SK-N-SH (cell line): ENCODE data around the gene SLC35B4. TPM values are rescaled to one million over a fixed set of nuclear protein-coding genes. Genes with fewer than 3 reads are reported as not detected.
A peak's percentile ranks its signal among the peaks of the same experiment; 100 is the strongest.

ENCODE experiments used
- CTCF ChIA-PET: fragments of 300-600, 350-600 bp; formaldehyde crosslinking; extraction: SDS; loops from one replicate; lab custom pipeline; 2021; lab: Yijun Ruan, JAX
- POLR2A ChIA-PET: fragments of 350-600 bp; sonication (Branson Sonifier 250); formaldehyde crosslinking; extraction: SDS; loops from one replicate; lab custom pipeline; 2020; ENCODE audit warnings: antibody characterized with exemption, inconsistent platforms; lab: Yijun Ruan, JAX
- DNase-seq: peaks from one replicate; pipeline ENCODE4 v3.0.0; 2012
- H2AFZ ChIP-seq: fragments of 200-600 bp; sonication (generic); 2 replicates; pipeline ENCODE4 v1.8.1; 2016; ENCODE audit warnings: antibody characterized with exemption, mild to moderate bottlenecking, low read depth
- H3F3A ChIP-seq: fragments of 200-600 bp; sonication (generic); replicated peaks from 2 replicates; pipeline ENCODE3; 2016; ENCODE audit warnings: antibody characterized with exemption, mild to moderate bottlenecking; ENCODE audit not compliant: insufficient read depth
- H3K27ac ChIP-seq, 2 experiments: fragments of 200-500 bp in 1 of 2; fragments of 200-600 bp in 1 of 2; sonication (Bioruptor generic) in 1 of 2; sonication (generic), shearing (Covaris generic) in 1 of 2; 2 replicates each; pipeline versions ENCODE4 v1.5.1 to v1.6.1; 2014 to 2016; ENCODE audit warnings: low read depth in 2 of 2, inconsistent platforms in 1 of 2, low read length in 1 of 2, mild to moderate bottlenecking in 1 of 2, mixed read lengths in 1 of 2
- H3K27me3 ChIP-seq: fragments of 200-600 bp; sonication (generic), shearing (Covaris generic); 2 replicates; pipeline ENCODE4 v1.6.1; 2016; ENCODE audit warnings: mixed run types; ENCODE audit not compliant: insufficient read depth
- H3K36me3 ChIP-seq, 2 experiments: fragments of 200-500 bp in 1 of 2; fragments of 200-600 bp in 1 of 2; sonication (Bioruptor generic) in 1 of 2; sonication (generic) in 1 of 2; replicated peaks in 1 of 2; 2 replicates each; pipeline versions ENCODE3 to v1.5.1; 2014 to 2016; ENCODE audit warnings: low read length in 1 of 2, mild to moderate bottlenecking in 1 of 2; ENCODE audit not compliant: insufficient read depth in 2 of 2, control insufficient read depth in 1 of 2
- H3K4me1 ChIP-seq, 2 experiments: fragments of 200-500 bp in 1 of 2; fragments of 200-600 bp in 1 of 2; sonication (Bioruptor generic) in 1 of 2; sonication (generic), shearing (Covaris generic) in 1 of 2; 2 replicates each; pipeline versions ENCODE4 v1.5.1 to v1.6.1; 2014 to 2016; ENCODE audit warnings: low read depth in 1 of 2, low read length in 1 of 2, mixed run types in 1 of 2; ENCODE audit not compliant: insufficient read depth in 2 of 2, control insufficient read depth in 1 of 2
- H3K4me2 ChIP-seq: fragments of 200-600 bp; sonication (generic), shearing (Covaris generic); 2 replicates; pipeline ENCODE4 v1.6.1; 2017; ENCODE audit warnings: mixed run types
- H3K4me3 ChIP-seq, 2 experiments: fragments of 200-500 bp in 1 of 2; fragments of 200-600 bp in 1 of 2; sonication (Bioruptor generic) in 1 of 2; sonication (generic), shearing (Covaris generic) in 1 of 2; 2 replicates each; pipeline versions ENCODE4 v1.5.1 to v1.8.1; 2014 to 2016; ENCODE audit warnings: low read depth in 2 of 2, inconsistent platforms in 1 of 2, low read length in 1 of 2, mild to moderate bottlenecking in 1 of 2, mixed read lengths in 1 of 2, moderate library complexity in 1 of 2
- H3K79me2 ChIP-seq: fragments of 200-600 bp; sonication (generic); 2 replicates; pipeline ENCODE4 v1.8.1; 2017; ENCODE audit warnings: mild to moderate bottlenecking; ENCODE audit not compliant: insufficient read depth
- H3K9ac ChIP-seq: fragments of 200-600 bp; sonication (generic); 2 replicates; pipeline ENCODE4 v1.6.1; 2017; ENCODE audit warnings: mixed run types
- H3K9me2 ChIP-seq: fragments of 200-600 bp; sonication (generic); 2 replicates; pipeline ENCODE4 v1.6.1; 2017; ENCODE audit warnings: mixed run types
- H3K9me3 ChIP-seq: fragments of 200-600 bp; sonication (generic); 2 replicates; pipeline ENCODE4 v1.6.1; 2017; ENCODE audit warnings: mixed run types, mild to moderate bottlenecking, moderate library complexity
- H4K20me1 ChIP-seq: fragments of 200-600 bp; sonication (generic); 2 replicates; pipeline ENCODE4 v1.6.1; 2017; ENCODE audit warnings: mild to moderate bottlenecking, mixed run types; ENCODE audit not compliant: insufficient read depth
- FOSL2 ChIP-seq: IDR thresholded peaks from 2 replicates; pipeline ENCODE4 v1.4.0; 2012; ENCODE audit warnings: low read depth, mild to moderate bottlenecking, moderate library complexity, borderline replicate concordance
- GATA2 ChIP-seq: sonication (generic); formaldehyde crosslinking; IDR thresholded peaks from 2 replicates; pipeline ENCODE4 v1.5.0; 2020; ENCODE audit warnings: mild to moderate bottlenecking, missing genetic modification reagents
- JUND ChIP-seq: IDR thresholded peaks from 2 replicates; pipeline ENCODE4 v1.4.0; 2012
- NFIC ChIP-seq: IDR thresholded peaks from 2 replicates; pipeline ENCODE4 v1.4.0; 2012; ENCODE audit warnings: borderline replicate concordance
- WGBS: methylation state at CpG from one replicate; pipeline ENCODE4 v1.1.6; 2017; ENCODE audit warnings: low lambda C conversion rate; 5-methylcytosine and 5-hydroxymethylcytosine counted together
- polyA plus RNA-seq, 3 experiments: library from polyadenylated mRNA; depleted of rRNA; stranded (reverse); fragments of >200 nt; gene quantifications; 2 replicates each; pipeline ENCODE4 v1.2.3, GENCODE V29; 2012
- TF ChIP-seq, protein P1 (sequence below): fragments of 200-600 bp; sonication (generic); IDR thresholded peaks from 2 replicates; pipeline ENCODE4 v1.6.1; 2017; ENCODE audit warnings: antibody characterized with exemption, mild to moderate bottlenecking, moderate library complexity
- TF ChIP-seq, protein P2 (sequence below): IDR thresholded peaks from 2 replicates; pipeline ENCODE4 v1.4.0; 2012; ENCODE audit warnings: low read depth, borderline replicate concordance
- TF ChIP-seq, protein P3 (sequence below): IDR thresholded peaks from 2 replicates; pipeline ENCODE4 v1.4.0; 2012; ENCODE audit warnings: low read depth, borderline replicate concordance

Gene SLC35B4
- polyA plus RNA-seq, 1 of the 3 experiments (the other 2 are of a cell fraction): 19.3 TPM

DNA sequence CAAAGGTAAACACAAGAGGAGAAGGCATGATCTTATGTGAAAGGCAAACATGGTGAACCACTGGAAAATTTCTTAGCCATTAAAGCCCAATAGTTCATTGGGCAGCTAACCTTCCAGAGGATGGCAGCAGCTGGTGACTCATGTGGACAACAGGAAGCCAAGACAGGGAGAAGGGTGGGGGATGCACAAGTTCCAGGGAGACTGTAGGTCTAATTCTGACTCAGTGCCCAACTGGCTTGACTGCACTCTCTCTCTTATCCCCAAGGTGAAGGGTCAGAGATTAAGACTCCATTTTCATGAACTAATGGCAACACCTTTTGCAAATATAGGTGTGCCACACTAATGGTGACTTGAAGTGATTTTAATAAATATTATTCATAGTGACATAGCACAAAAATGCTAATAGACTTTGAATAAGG is 47.9 kb upstream of the SLC35B4 start:
- no peaks in the 10 kb centered on the region for H3K27me3 ChIP-seq
- no peaks in the 10 kb centered on the region for H3K9me2 ChIP-seq
- H3K36me3 ChIP-seq: no peaks in the 10 kb centered on the region
- CTCF ChIA-PET: interaction anchor here (1.3 to 2.4 kb wide), 3 partner anchors 10 to 68 kb away, joined by 4 to 7 read pairs (median 6); partner anchors contain the start of gene SLC35B4
- no peak overlapping the region for H3K9ac ChIP-seq
- peak overlapping the region; percentile 22 for H3K4me2 ChIP-seq
- H4K20me1 ChIP-seq: no peaks in the 10 kb centered on the region
- H3F3A ChIP-seq: peaks cover 17% of the 10 kb centered on the region
- H3K27ac ChIP-seq: no peak overlapping the region
- H3K4me1 ChIP-seq: peaks cover 13 to 18% of the 10 kb centered on the region in 2 experiments
- no peak for DNase-seq
- no peaks in the 10 kb centered on the region for H3K79me2 ChIP-seq
- POLR2A ChIA-PET: no interaction called here
- H2AFZ ChIP-seq: peak overlapping the region; percentile 33; the same call in 1 of the 2 replicates
- H3K4me3 ChIP-seq: no peak overlapping the region
- H3K9me3 ChIP-seq: no peaks in the 10 kb centered on the region
- peak; percentile 69; the same call in 1 of the 2 replicates for TF ChIP-seq FOSL2
- peak; percentile 31; the same call in 1 of the 2 replicates for TF ChIP-seq JUND
- TF ChIP-seq, protein P1, sequence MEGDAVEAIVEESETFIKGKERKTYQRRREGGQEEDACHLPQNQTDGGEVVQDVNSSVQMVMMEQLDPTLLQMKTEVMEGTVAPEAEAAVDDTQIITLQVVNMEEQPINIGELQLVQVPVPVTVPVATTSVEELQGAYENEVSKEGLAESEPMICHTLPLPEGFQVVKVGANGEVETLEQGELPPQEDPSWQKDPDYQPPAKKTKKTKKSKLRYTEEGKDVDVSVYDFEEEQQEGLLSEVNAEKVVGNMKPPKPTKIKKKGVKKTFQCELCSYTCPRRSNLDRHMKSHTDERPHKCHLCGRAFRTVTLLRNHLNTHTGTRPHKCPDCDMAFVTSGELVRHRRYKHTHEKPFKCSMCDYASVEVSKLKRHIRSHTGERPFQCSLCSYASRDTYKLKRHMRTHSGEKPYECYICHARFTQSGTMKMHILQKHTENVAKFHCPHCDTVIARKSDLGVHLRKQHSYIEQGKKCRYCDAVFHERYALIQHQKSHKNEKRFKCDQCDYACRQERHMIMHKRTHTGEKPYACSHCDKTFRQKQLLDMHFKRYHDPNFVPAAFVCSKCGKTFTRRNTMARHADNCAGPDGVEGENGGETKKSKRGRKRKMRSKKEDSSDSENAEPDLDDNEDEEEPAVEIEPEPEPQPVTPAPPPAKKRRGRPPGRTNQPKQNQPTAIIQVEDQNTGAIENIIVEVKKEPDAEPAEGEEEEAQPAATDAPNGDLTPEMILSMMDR: no peak
- TF ChIP-seq NFIC: 0 out of 2 replicates have a peak, but pooled peaks have one; percentile 23

DNA sequence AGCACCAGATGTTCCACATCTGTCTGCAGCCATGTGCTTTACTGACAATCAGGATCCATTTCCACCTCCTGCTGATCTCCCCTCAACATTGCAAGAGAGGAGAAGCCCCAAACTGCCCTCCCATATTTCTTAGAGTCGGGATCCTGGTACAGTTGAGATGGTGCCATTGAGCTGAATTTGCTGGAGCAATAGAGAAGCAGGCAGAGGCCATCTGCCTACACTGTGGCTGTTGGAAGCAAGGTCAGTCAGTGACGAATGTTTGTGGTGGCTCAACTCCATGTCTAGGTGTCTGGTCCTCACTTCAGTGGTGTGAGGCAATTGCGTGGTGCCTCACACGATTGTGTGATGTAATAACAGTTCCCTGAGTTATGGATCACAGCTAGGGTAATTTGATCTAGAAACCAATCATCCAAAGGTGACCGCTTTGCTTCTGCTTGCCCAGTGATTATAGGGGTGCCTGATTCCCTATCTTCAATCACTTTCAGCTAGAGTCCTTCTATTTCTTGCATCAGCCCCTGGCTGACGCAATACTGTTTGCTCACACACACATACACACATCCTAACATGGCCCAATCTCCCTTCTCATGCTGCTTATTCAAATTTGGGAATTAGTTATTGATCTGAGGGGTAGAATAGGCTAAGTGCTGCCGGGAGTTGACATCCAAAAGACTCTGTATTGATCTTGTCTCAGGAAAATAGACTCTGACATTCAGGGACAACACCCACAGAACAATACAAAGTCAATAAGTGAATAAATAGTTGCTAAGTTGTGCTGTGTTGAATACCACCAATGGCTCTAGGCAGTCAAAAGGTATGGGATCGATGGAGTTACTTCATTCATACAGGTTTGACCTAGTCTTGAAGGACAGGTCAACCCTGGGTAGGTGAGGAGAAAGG is 46.1 kb upstream of the SLC35B4 start:
- no peaks in the 10 kb centered on the region for H3K9me3 ChIP-seq
- H2AFZ ChIP-seq: no peak overlapping the region
- H3F3A ChIP-seq: peaks cover 4% of the 10 kb centered on the region
- ChIA-PET CTCF (interaction anchor here (3.2 kb wide), 1 partner anchor 58 kb away, joined by 9 read pairs; no protein-coding TSS in a partner anchor), POLR2A (no interaction called here)
- 56% methylated on average over 8 of the region's 8 CpGs for WGBS
- no peak overlapping the region for H3K27ac ChIP-seq
- no peak overlapping the region for H3K9ac ChIP-seq
- no peaks in the 10 kb centered on the region for H3K36me3 ChIP-seq
- H4K20me1 ChIP-seq: no peaks in the 10 kb centered on the region
- H3K4me2 ChIP-seq: no peak overlapping the region
- no peaks in the 10 kb centered on the region for H3K79me2 ChIP-seq
- no peak overlapping the region for H3K4me3 ChIP-seq
- DNase-seq: no peak
- H3K9me2 ChIP-seq: no peaks in the 10 kb centered on the region
- TF ChIP-seq, protein P2, sequence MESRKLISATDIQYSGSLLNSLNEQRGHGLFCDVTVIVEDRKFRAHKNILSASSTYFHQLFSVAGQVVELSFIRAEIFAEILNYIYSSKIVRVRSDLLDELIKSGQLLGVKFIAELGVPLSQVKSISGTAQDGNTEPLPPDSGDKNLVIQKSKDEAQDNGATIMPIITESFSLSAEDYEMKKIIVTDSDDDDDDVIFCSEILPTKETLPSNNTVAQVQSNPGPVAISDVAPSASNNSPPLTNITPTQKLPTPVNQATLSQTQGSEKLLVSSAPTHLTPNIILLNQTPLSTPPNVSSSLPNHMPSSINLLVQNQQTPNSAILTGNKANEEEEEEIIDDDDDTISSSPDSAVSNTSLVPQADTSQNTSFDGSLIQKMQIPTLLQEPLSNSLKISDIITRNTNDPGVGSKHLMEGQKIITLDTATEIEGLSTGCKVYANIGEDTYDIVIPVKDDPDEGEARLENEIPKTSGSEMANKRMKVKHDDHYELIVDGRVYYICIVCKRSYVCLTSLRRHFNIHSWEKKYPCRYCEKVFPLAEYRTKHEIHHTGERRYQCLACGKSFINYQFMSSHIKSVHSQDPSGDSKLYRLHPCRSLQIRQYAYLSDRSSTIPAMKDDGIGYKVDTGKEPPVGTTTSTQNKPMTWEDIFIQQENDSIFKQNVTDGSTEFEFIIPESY: no peak
- TF ChIP-seq JUND: no peak
- no peak for TF ChIP-seq GATA2 (CRISPR knock-in tag)
- TF ChIP-seq, protein P3, sequence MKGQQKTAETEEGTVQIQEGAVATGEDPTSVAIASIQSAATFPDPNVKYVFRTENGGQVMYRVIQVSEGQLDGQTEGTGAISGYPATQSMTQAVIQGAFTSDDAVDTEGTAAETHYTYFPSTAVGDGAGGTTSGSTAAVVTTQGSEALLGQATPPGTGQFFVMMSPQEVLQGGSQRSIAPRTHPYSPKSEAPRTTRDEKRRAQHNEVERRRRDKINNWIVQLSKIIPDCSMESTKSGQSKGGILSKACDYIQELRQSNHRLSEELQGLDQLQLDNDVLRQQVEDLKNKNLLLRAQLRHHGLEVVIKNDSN: no peak
- TF ChIP-seq, all 33 proteins: peak for 0
- no peaks in the 10 kb centered on the region for H3K27me3 ChIP-seq
- peaks cover 13 to 16% of the 10 kb centered on the region in 2 experiments; a peak in 2 of 4 replicates for H3K4me1 ChIP-seq
